WTC11 (cell line): ENCODE results near the gene CENPS. TPM values are rescaled to one million over a fixed set of nuclear protein-coding genes. Genes with fewer than 3 reads are reported as not detected.

Experiments used
- ATAC-seq: fragments of 200-7000 bp; cut with Tn5 transposase; 2 replicates; pipeline ENCODE4 v1.10.0; 2021; ENCODE audit warnings: mild to moderate bottlenecking, moderate library complexity
- CTCF ChIA-PET: fragments of 300-600 bp; sonication (Branson Sonifier 250); formaldehyde crosslinking; loops from one replicate; lab custom pipeline; 2021; ENCODE audit warnings: antibody characterized with exemption; lab: Charles Lee
- POLR2A ChIA-PET: fragments of 350-600 bp; sonication (Branson Sonifier 250); formaldehyde crosslinking; loops from one replicate; lab custom pipeline; 2021; ENCODE audit warnings: antibody characterized with exemption; lab: Charles Lee
- DNase-seq: peaks from one replicate; pipeline ENCODE4 v3.0.0; 2021; ENCODE audit warnings: low spot score
- H3K27ac Mint-ChIP-seq: 2 replicates; pipeline ENCODE4 v1.8.0; 2021; ENCODE audit warnings: mixed read lengths
- H3K27me3 Mint-ChIP-seq: 2 replicates; pipeline ENCODE4 v1.8.0; 2021; ENCODE audit warnings: low read depth, mild to moderate bottlenecking, moderate library complexity, mixed read lengths
- H3K36me3 Mint-ChIP-seq: 2 replicates; pipeline ENCODE4 v1.8.0; 2021; ENCODE audit warnings: mixed read lengths
- H3K4me1 Mint-ChIP-seq: 2 replicates; pipeline ENCODE4 v1.8.0; 2022; ENCODE audit warnings: mixed read lengths
- H3K4me3 Mint-ChIP-seq: 2 replicates; pipeline ENCODE4 v1.8.0; 2021; ENCODE audit warnings: mild to moderate bottlenecking, moderate library complexity, mixed read lengths
- H3K9me3 Mint-ChIP-seq: 2 replicates; pipeline ENCODE4 v1.8.0; 2021; ENCODE audit warnings: mixed read lengths
- AFF4 ChIP-seq: sonication (generic); formaldehyde crosslinking; IDR thresholded peaks from 2 replicates; pipeline ENCODE4 v1.8.1; 2023; ENCODE audit warnings: mild to moderate bottlenecking, missing genetic modification reagents, borderline replicate concordance
- CBFB ChIP-seq: sonication (generic); formaldehyde crosslinking; IDR thresholded peaks from 2 replicates; pipeline ENCODE4 v1.8.1; 2022; ENCODE audit warnings: mild to moderate bottlenecking, low read depth, missing genetic modification reagents
- E2F5 ChIP-seq: sonication (generic); formaldehyde crosslinking; IDR thresholded peaks from 2 replicates; pipeline ENCODE4 v1.8.1; 2022; ENCODE audit warnings: mild to moderate bottlenecking, moderate library complexity, missing genetic modification reagents
- EMX1 ChIP-seq: fragments of 250-450 bp; sonication (Bioruptor Pico); IDR thresholded peaks from 2 replicates; pipeline ENCODE4 v1.8.0; 2021; ENCODE audit warnings: mild to moderate bottlenecking
- ERG ChIP-seq: fragments of 250-450 bp; sonication (Bioruptor Pico); IDR thresholded peaks from 2 replicates; pipeline ENCODE4 v1.8.0; 2021; ENCODE audit warnings: mild to moderate bottlenecking
- FOXP4 ChIP-seq: sonication (generic); formaldehyde crosslinking; IDR thresholded peaks from 2 replicates; pipeline ENCODE4 v1.8.0; 2022; ENCODE audit warnings: mild to moderate bottlenecking, missing genetic modification reagents
- HMGA2 ChIP-seq: fragments of 250-450 bp; sonication (Bioruptor Pico); IDR thresholded peaks from 2 replicates; pipeline ENCODE4 v1.4.0; 2021; ENCODE audit warnings: mild to moderate bottlenecking, moderate library complexity
- HMGXB4 ChIP-seq: sonication (generic); formaldehyde crosslinking; IDR thresholded peaks from 2 replicates; pipeline ENCODE4 v1.8.1; 2023; ENCODE audit warnings: mild to moderate bottlenecking, moderate library complexity, missing genetic modification reagents
- JUN ChIP-seq: sonication (generic); formaldehyde crosslinking; IDR thresholded peaks from 2 replicates; pipeline ENCODE4 v1.8.0; 2023; ENCODE audit warnings: mild to moderate bottlenecking, missing genetic modification reagents
- MAX ChIP-seq: sonication (generic); formaldehyde crosslinking; IDR thresholded peaks from 2 replicates; pipeline ENCODE4 v1.8.0; 2022; ENCODE audit warnings: mild to moderate bottlenecking, missing genetic modification reagents
- PRDM15 ChIP-seq: sonication (generic); formaldehyde crosslinking; IDR thresholded peaks from 2 replicates; pipeline ENCODE4 v1.8.0; 2022; ENCODE audit warnings: missing genetic modification reagents
- RORB ChIP-seq: fragments of 250-450 bp; sonication (Bioruptor Pico); IDR thresholded peaks from 2 replicates; pipeline ENCODE4 v1.9.0; 2021; ENCODE audit warnings: mild to moderate bottlenecking
- SMAD4 ChIP-seq: sonication (generic); formaldehyde crosslinking; IDR thresholded peaks from 2 replicates; pipeline ENCODE4 v1.8.0; 2022; ENCODE audit warnings: mild to moderate bottlenecking, missing genetic modification reagents
- ZBTB21 ChIP-seq: sonication (generic); formaldehyde crosslinking; IDR thresholded peaks from 2 replicates; pipeline ENCODE4 v1.8.1; 2023; ENCODE audit warnings: mild to moderate bottlenecking, missing genetic modification reagents, borderline replicate concordance
- ZNF232 ChIP-seq: sonication (generic); formaldehyde crosslinking; IDR thresholded peaks from 2 replicates; pipeline ENCODE4 v1.8.0; 2022; ENCODE audit warnings: mild to moderate bottlenecking, missing genetic modification reagents
- ZNF396 ChIP-seq: fragments of 250-450 bp; sonication (Bioruptor Pico); IDR thresholded peaks from 2 replicates; pipeline ENCODE4 v1.8.0; 2021; ENCODE audit warnings: mild to moderate bottlenecking, moderate library complexity, borderline replicate concordance
- ZNF425 ChIP-seq: fragments of 250-450 bp; sonication (Bioruptor Pico); conservative IDR thresholded peaks from 2 replicates; pipeline ENCODE4 v1.9.0; 2021; ENCODE audit warnings: mild to moderate bottlenecking
- total RNA-seq: library from RNA; stranded (reverse); gene quantifications from 3 replicates; pipeline ENCODE4 v1.2.3, GENCODE V29; 2021

The CENPS gene
- total RNA-seq, 1 experiment from 2014 or later, result 13.8 TPM

- H3K27ac Mint-ChIP-seq, result no peak overlapping the region
- no peak for TF ChIP-seq PRDM15 (CRISPR knock-in tag)
- TF ChIP-seq ERG, result no peak
- no peak for TF ChIP-seq MAX (CRISPR knock-in tag)
- no peak for TF ChIP-seq HMGXB4 (CRISPR knock-in tag)
- TF ChIP-seq ZNF425 (CRISPR knock-in tag), result no peak
- no peak for TF ChIP-seq SMAD4 (CRISPR knock-in tag)
- TF ChIP-seq JUN (CRISPR knock-in tag), result no peak
- no peak for TF ChIP-seq ZBTB21
- TF ChIP-seq FOXP4 (CRISPR knock-in tag), result no peak
- TF ChIP-seq HMGA2, result no peak
- no peak for TF ChIP-seq E2F5 (CRISPR knock-in tag)
- no peak for TF ChIP-seq EMX1 (CRISPR knock-in tag)
- no peak for TF ChIP-seq RORB (CRISPR knock-in tag)
- TF ChIP-seq CBFB (CRISPR knock-in tag), result no peak
- no peak for TF ChIP-seq ZNF396
- TF ChIP-seq ZNF232 (CRISPR knock-in tag), result no peak
- no peak for TF ChIP-seq AFF4 (CRISPR knock-in tag)
- peaks cover 3% of the 10 kb centered on the region; the same call in 1 of the 2 replicates for H3K36me3 Mint-ChIP-seq
- H3K4me3 Mint-ChIP-seq, result no peak overlapping the region
- ChIA-PET CTCF (interaction anchor here (0.8 to 2.5 kb wide), 3 partner anchors 8 to 56 kb away, joined by 3 to 7 read pairs (median 4); partner anchors contain the start of gene CENPS), POLR2A (no interaction called here)
- no peaks in the 10 kb centered on the region for H3K9me3 Mint-ChIP-seq
- DNase-seq (no peak), ATAC-seq (no peak)
- no peaks in the 10 kb centered on the region for H3K27me3 Mint-ChIP-seq
- no peaks in the 10 kb centered on the region for H3K4me1 Mint-ChIP-seq
Observed at GRCh38 chr1:10438677-10439163, 8.5 kb downstream of the CENPS start.
